Tongue (tissue), 2 donors: ENCODE results near the gene PSAT1. TPM values are rescaled to one million over a fixed set of nuclear protein-coding genes. Genes with fewer than 3 reads are reported as not detected.
"Not testable (repeated sequence)": the region's sequence is repeated elsewhere in the genome, so short reads cannot be mapped to it uniquely, and the experiment has no call there.

ENCODE experiments used
- DNase-seq: peaks from one replicate; pipeline ENCODE4 v3.0.0-alpha.2; 2015
- total RNA-seq: library from RNA; depleted of rRNA; stranded (reverse); fragments of >200 nt; gene quantifications from one replicate; pipeline ENCODE4 v1.2.3, GENCODE V29; 2014

Gene PSAT1
- total RNA-seq, result 17.4 TPM

- DNase-seq, result peak; percentile 97
These were observed at the start of gene PSAT1 for GRCh38 chr9:78296893-78297671. PSAT1 (plus strand) TSS chr9:78297125; CDS start chr9:78297211, 86 bp downstream.

DNA sequence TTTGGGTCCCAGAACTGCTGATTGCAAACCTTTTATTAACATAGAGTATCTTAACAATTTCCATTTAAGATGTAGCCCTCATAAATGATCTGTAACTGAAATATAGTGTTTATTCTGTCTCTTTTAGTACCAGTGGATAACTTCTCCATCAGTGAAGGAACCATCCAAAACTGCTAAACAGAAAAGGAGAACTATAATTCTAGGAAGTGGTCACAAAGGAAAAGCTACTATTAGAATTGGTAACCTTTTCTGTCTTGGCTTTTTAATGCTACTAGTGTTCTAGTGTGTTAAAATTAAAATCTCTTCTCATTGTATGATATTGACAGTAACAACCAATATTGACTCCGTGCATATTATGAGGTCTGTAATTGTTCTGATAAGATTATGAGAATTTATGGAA lies 48.3 kb upstream of the PSAT1 start:
- DNase-seq, result no peak

DNA sequence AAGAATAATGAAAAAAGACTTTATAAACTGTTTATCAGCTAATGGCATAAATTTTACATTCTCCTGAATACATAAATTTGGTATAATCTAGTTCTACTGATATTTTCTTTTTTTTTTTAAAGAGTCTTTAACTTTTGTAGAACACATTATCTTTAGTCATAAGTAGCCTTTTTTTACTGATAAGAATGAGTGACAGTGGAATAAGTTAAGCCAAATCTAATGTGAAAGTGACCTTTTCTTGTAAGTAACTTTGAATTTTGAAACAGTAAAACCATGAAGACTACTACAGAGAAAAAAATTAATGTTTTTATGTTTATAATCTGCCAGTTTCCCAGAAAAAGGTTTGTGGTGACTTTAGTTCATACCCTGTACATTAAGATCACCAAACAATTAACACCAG lies 47.4 kb upstream of the PSAT1 start:
- no peak for DNase-seq

GRCh38 chr9:78252616-78253015 lies 44.3 kb upstream of the PSAT1 start:
- DNase-seq, result no peak

- DNase-seq, result no peak
These were observed 43.6 kb upstream of the PSAT1 start for GRCh38 chr9:78253285-78253684.

- DNase-seq, result peak; percentile 70
These were observed 35.4 kb upstream of the PSAT1 start for GRCh38 chr9:78261403-78262001.

DNA sequence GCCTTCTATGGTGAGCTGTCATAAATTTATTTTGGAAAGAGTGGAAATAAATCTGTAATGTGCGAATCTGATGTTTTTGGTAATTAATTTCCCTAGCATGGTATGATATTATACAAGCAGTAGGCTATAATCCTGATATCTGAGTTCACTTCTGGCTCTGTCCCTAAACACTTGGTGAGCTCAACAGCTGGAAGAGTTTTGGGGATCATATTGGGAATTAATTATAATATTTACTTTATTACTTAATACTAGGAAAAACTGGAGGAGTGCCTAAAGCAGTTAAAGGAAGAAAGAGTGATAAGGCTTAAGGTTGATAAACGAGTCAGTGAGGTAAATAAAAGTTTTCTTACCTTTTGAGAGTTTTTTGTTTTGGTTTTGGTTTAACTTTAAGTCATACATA lies 34.3 kb upstream of the PSAT1 start:
- no peak for DNase-seq

DNA sequence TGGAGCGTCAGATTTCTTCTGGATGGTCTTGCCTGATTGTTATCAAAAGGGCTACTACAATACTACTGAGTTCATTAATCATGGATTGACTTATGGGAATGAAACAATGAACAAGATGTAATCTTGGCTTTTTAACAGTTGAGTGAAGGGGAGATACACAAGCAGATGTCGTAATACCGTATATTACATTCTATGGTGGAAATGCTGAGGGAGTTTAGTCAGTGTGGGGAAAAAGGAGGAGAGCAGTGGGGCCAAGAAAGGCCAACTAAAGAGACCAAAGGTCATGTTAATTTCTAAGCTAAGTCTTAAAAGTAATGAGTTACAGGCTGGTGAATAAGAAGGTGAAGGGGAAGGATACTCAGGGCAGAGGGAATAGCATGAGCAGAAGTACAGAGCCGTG lies 29.0 kb upstream of the PSAT1 start:
- no peak for DNase-seq

DNA sequence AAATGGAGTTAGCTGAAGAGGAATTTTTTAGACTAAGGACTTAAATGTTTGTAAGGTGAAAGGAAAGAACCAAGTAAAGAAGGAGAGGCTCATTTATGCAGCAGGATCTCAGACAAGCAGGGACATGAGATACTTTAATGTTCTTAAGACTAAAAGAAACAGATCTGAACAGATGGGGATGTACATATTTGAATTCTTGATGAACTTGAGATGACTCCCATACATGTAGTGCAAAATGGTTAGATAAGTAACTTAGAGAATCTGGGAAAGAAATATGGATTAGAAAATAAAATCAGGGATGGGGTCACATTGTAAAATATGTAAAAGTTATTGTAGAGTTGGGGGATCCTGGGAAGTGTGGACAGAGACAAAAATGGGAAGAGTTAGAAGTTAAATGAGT lies 27.1 kb upstream of the PSAT1 start:
- DNase-seq, result no peak

DNA sequence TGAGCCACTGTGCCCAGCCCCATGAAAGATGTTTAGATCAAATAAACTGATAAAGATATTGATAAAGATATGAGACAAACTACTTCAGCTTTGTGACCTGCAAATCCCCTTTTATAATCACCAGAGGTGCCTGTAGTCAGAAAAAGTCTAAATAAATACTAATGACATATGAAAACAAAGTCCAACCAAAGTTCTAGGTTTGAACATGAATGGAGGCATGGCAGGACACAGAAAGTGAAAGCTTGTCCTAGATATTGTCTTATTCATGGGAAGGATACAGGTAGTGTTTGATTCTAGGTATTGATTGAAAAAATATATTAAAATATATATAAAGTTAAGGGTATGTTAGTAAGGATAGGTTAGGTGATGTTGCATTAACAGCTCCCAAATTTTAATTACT lies 24.6 kb upstream of the PSAT1 start:
- no peak for DNase-seq

GRCh38 chr9:78273761-78274160 lies 23.2 kb upstream of the PSAT1 start:
- DNase-seq, result no peak

DNA sequence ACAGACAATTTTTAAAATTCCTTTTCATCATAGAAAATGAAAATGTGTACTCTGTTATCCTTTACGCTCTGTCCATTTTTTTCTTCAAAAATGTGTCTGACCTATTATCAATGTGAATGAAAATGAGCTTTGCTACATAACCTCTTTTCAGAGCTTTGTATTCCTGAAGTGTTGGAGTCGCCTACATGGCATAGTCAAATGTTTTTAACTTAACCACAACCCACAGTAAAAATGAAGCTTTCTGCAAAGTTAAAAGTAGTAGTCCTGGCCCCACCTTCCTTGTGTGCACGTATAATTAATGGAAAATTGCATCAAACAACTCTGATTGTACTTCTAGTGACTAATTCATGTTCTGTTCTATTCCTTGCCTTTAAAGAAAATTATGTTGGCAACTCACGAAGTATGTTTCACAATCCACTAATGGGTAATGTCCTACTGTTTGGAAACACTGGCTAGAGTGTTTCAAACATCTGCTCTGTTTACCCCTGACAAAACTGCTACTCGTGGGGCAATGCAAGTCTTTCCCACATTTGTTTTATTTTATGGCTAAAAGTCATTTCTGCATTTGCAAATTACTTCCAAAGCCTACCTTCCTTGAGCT lies 18.6 kb upstream of the PSAT1 start:
- DNase-seq, result no peak

DNA sequence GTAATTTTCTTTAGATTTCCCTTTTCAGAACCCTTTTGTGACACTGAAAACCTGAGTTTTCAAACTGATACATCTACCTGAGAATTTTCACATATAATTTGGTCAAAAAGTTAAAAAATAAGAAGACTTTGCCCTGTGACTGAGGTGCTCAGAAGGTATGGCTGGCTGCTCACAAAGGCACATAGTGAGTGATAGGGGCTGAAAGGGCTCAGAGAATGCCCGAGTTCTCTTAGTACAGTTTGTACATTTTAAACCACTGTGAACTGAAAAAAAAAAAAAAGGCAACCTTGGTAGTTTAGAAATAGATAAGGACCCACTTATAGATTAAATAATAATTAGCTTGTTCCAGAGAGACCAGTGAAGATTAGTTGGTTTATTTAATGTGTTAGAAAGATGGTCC lies 18.1 kb upstream of the PSAT1 start:
- DNase-seq, result no peak

GRCh38 chr9:78280982-78281668 lies 15.8 kb upstream of the PSAT1 start:
- DNase-seq, result peak; percentile 99

DNA sequence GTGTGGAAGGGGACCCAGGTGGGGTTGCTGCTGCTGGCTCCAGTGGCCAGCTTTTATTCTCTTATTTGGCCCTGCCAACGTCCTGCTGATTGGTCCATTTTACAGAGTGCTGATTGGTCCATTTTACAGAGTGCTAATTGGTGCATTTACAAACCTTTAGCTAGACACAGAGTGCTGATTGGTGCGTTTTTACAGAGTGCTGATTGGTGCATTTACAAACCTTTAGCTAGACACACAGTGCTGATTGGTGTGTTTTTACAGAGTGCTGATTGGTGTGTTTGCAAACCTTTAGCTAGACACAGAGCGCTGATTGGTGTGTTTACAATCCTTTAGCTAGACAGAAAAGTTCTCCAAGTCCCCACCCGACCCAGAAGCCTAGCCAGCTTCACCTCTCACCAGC lies 12.7 kb upstream of the PSAT1 start:
- not testable (repeated sequence) for DNase-seq

DNA sequence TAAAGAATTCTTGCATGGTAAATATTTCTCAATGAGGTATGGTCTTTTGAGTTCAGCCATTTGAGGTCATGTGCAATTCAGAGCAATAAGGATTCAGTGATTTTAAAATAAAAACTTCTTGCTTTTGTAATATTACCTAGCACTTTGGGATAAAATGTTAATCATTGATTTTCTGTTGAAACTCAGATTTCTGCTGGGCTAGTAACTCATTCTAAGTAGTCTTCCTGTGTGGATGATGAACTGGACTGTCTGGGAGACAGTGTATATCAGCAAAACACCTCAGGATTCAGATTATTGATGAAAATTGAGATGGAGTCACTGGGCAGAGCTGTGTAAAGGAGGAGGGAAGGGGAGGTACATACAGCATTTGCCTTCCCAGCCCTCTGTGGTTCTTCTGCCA lies 10.8 kb upstream of the PSAT1 start:
- no peak for DNase-seq

GRCh38 chr9:78286946-78287388 lies 10.0 kb upstream of the PSAT1 start:
- no peak for DNase-seq

DNA sequence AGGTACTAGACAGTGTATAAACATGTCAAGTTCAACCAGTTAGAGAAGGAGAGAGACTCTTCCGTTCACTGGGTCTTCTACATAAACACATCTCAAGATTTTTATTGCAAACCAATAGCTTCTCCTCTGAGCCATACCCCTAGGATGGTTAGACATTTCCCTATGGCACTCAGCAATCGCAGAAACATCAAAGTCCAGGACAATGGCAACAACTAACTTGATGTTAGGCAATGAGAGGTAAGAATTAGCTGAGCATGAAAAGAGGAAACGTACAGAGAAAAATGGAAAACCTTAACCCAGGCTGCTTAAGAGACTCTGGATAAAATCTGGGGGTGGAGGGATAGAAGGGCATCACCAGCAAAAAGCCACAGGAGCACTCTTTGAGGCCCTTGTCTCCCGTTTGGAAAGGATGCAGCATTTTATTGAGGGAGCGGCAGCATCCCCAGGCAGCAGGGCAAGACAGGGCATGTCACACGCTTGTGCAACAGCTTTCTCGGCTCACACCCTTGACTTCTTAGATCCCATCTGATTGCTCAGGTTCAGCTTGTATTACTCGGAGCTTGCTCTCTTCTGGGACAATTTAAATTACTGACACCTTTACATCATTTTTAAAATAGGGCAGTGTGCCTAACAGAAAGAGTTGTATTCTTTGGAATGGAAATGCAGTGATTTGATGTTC lies 8.6 kb upstream of the PSAT1 start:
- DNase-seq, result no peak

GRCh38 chr9:78289474-78289873 lies 7.5 kb upstream of the PSAT1 start:
- DNase-seq, result no peak

- peak; percentile 61 for DNase-seq
These were observed 5.5 kb upstream of the PSAT1 start for GRCh38 chr9:78291240-78291925.

GRCh38 chr9:78292026-78292425 lies 4.9 kb upstream of the PSAT1 start:
- DNase-seq, result peak; percentile 52
